HG03460 (cell line): ENCODE measurements around the gene CYP46A1.

Experiments
- ATAC-seq: cut with Tn5 transposase; IDR thresholded peaks from one replicate; pipeline ENCODE4 v1.9.1; 2021; ENCODE audit not compliant: unreplicated experiment

Gene CYP46A1

DNA sequence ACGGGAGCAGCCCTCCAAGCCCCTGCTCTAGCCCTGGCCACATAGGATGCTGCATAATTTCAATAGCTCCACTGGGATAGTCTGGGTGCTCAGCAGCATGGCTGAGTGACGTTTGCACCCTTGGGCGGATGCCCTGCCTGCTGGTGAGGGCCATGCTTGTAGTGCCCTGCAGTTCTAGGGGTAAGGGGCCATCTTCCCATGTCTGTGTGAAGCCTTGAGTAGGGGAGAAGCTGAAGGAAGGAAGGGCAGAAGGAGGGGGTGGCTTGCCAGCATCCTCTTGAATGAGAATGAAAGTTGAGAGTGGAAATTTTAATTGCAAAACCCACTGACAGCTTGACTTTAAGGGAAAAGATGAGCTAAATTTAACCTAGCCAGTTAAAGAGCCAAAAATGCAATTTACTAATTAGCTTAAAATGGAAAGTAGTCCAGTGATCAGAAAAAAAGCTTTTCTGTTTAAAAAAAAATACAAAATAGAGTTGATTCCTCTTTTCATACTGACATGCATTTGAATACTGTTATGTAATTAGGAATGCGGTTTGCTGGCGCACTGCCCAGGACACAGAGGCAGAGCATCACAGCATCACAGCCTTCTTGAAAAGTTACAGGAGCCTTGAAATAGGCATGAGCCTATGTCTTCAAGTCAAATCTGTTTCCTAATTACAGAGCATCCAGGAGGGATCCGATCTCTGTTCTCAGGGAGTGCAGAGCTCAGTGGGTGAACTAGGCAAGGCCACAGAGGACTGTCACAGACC, 90.6 kb downstream of the CYP46A1 start:
- ATAC-seq, result no peak

DNA sequence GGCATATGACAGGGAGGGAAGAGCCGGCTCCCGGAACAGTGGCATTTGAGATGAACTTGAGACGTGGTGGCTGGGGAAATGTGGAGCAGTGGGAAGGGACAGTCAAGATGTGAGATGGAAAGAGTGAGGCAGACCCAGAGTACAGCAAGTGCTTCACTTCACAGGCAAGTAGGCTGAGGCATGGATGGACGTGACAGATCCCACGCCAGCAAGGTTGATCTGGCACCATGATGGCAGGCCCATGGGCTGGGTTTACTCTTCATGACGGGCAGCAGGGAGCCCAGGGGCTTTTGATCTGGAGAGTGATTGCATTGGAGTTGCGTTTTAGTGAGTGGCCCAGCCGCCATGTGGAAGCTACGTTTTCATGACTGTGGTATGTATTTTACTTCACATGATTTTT, 91.3 kb downstream of the CYP46A1 start:
- no peak for ATAC-seq
